Measurements from ENCODE around the gene MCTP1. TPM values are rescaled to one million over a fixed set of nuclear protein-coding genes. Genes with fewer than 3 reads are reported as not detected.
"Not testable (repeated sequence)": the region's sequence is repeated elsewhere in the genome, so short reads cannot be mapped to it uniquely, and the experiment has no call there.

MCTP1 gene
- total RNA-seq, 1 donor from 2014 or later: 9.9 TPM

GRCh38 chr5:94967525-94967924 is 317.4 kb downstream of the MCTP1 start:
- DNase-seq (ENCODE audit: low spot score): no peak

DNA sequence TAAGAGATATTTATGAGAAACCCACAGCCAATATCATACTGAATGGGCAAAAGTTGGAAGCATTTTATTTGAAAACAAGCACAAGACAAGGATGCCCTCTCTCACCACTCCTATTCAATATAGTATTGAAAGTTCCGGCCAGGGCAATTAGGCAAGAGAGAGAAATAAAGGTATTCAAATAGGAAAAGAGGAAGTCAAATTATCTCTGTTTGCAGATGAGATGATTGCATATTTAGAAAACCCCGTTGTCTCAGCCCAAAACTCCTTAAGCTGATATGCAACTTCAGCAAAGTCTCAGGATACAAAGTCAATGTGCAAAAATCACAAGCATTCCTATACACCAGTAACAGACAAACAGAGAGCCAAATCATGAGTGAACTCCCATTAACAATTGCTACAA is 325.6 kb downstream of the MCTP1 start:
- not testable (repeated sequence) for DNase-seq (ENCODE audit: low spot score)

- no peak for DNase-seq (ENCODE audit: low spot score)
These were observed 339.2 kb downstream of the MCTP1 start for GRCh38 chr5:94945656-94946055.

- DNase-seq (ENCODE audit: low spot score): no peak
These were observed 340.7 kb downstream of the MCTP1 start for GRCh38 chr5:94944160-94944559.

DNA sequence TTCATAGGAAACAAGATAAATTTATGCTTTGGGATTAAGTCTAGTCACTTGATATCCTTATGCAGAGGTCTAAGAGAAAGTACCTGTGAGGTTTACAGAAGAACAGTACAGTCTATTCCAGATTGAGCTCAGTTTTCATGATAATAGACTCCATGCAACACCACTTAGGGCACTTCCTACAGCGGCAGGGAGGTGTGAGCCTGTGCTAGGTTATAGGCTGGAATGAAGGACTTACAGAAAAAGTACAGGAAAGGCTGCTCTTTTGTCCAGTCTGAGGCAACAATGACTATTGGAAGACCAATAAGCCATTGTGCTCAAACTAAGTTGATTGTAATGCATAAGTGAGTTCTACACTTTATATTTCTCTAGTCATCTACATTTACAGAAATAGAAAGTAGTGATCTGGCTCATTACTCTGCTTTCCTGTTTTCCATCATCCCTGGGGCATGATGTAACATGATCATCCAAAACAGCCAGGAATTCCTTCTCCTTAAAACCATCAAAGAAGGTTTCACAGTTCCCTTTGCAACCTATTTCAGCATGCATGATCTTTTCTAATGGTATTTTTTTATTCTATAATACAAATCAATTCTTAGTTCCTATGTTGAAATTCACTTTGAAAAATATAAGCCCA is 343.7 kb downstream of the MCTP1 start:
- no peak for DNase-seq (ENCODE audit: low spot score)

GRCh38 chr5:94932259-94932658 is 352.6 kb downstream of the MCTP1 start:
- DNase-seq (ENCODE audit: low spot score): no peak

DNA sequence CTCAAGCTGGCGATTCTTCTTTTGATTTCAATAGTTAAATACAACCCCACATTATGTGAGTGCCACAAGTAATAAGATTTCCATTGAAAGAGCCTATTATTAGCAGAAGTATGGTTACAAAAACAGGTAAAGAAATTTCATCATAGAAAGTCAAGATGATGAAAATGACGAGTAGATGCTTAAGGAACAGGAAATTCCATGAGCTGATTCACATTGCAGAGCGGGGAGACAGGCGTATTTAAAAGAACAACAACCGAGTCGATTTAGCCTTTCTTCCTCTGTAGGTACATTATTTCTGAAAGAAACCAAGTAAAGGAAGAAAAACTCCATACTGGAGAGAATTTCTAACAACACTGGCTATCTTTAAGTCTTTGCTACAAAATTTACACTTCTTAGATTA is 356.0 kb downstream of the MCTP1 start:
- no peak for DNase-seq (ENCODE audit: low spot score)

DNA sequence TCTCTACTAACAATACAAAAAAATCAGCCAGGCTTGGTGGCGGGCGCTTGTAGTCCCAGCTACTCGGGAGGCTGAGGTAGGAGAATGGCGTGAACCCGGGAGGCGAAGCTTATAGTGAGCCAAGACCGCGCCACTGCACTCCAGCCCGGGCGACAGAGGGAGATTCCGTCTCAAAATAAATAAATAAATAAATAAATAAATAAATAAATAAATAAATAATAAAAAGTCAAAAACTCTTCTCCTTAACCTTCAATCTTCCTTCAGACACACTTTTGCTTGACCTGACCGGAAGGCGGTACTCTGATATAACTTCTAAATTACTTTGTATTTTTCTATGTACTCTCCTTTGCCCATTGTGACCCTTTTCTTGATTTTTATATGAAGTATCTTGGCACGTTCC is 364.3 kb downstream of the MCTP1 start:
- no peak for DNase-seq (ENCODE audit: low spot score)

- no peak for DNase-seq (ENCODE audit: low spot score)
These were observed 368.3 kb downstream of the MCTP1 start for GRCh38 chr5:94916619-94917018.

DNA sequence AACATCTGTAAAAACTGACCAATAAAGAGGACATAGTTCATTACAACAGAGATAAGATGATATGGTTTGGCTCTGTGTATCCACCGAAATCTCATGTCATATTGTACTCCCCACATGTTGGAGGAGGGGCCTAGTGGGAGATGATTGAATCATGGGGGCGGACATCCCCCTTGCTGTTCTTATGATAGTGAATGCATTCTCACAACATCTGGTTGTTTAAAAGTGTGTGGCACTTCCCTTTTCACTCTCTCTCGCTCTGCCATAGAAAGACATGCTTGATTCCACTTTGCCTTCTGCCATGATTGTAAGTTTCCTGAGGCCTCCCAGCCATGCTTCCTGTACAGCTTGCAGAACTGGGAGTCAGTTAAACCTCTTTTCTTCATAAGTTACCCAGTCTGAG is 373.6 kb downstream of the MCTP1 start:
- no peak for DNase-seq (ENCODE audit: low spot score)

GRCh38 chr5:94910721-94911120 is 374.2 kb downstream of the MCTP1 start:
- DNase-seq (ENCODE audit: low spot score): no peak

DNA sequence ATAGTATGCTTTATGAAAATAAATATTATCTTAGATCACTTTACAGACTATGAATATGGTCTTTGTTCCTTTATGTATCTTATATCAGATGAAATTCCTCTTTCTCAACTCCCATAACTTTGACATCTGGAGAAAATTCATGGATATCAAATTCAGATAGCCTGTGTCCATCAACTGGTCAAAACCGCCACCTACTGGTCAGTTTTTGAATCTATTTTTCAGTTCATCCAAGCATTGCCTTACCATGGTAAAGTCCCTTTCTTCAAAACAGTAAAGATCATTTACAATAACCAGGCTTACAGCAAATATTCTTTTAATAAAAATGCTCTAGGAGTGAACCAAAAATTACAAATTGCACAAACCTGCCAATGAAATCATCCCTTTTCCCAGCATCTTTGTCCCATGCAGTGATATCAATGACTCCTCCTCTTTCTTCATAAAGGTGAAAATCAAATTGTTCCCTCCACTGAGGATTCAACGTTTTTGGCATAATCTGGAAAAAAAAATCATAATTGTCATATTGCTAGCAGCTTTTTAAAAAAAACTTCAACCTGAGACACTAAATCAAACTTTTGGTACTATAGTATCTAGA is 375.9 kb downstream of the MCTP1 start:
- no peak for DNase-seq (ENCODE audit: low spot score)

GRCh38 chr5:94906750-94907149 is 378.1 kb downstream of the MCTP1 start:
- no peak for DNase-seq (ENCODE audit: low spot score)

- no peak for DNase-seq (ENCODE audit: low spot score)
These were observed 381.2 kb downstream of the MCTP1 start for GRCh38 chr5:94903726-94904125.

DNA sequence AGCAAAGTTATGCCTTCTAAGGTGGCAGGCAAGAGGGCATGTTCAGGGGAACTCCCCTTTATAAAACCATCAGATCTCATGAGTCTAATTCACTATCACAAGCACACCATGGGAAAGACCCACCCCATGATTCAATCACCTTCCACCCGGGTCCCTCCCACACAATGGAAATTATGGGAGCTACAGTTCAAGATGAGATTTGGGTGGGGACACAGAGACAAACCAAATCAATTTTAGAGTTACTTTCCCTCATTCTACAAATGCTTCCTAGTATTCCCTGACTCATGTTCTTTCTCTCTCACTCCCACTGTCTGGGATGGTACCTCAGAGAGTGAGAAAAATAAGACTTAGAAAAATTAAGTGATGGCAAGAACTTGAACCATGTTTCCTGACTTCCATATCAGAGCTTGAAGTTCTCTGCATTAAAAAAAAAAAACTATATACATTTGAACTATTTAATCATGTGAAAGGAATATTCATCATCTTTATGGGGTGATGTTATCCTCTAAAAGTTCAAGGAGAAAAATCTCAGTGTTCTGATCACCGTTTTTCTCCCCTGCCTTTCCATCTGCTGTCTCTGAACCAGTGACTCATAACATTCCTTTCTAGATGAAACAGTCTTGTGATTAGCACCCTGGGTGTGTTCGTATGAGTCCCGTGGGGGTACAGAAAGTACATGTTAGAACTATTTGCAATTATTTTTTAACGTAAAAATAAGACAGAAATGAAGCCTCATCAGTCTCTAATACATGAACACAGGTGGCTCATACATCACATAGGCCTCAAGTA is 383.5 kb downstream of the MCTP1 start:
- DNase-seq (ENCODE audit: low spot score): no peak

DNA sequence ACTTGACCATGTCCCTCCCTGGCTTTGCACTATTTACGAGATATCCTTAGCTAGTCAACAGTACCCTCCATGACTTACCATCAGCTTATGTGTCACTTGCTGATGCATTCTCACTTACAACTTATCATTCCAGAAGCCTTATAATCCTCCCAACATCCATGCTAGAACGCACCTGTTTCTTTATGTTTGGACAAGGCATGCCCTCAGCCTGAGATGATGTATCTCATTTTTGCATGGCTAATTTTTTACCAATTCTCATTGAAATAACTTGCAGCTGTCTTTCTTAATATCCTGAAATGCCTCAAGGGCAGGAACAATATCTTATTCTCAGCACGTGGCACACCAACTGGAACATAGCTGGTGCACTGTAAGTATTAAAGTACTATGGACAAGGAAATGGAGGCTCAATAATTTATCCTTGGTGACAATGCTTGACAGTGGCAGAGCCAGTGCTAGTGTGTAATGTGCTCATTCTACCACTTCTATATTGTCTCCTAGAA is 384.8 kb downstream of the MCTP1 start:
- no peak for DNase-seq (ENCODE audit: low spot score)

DNA sequence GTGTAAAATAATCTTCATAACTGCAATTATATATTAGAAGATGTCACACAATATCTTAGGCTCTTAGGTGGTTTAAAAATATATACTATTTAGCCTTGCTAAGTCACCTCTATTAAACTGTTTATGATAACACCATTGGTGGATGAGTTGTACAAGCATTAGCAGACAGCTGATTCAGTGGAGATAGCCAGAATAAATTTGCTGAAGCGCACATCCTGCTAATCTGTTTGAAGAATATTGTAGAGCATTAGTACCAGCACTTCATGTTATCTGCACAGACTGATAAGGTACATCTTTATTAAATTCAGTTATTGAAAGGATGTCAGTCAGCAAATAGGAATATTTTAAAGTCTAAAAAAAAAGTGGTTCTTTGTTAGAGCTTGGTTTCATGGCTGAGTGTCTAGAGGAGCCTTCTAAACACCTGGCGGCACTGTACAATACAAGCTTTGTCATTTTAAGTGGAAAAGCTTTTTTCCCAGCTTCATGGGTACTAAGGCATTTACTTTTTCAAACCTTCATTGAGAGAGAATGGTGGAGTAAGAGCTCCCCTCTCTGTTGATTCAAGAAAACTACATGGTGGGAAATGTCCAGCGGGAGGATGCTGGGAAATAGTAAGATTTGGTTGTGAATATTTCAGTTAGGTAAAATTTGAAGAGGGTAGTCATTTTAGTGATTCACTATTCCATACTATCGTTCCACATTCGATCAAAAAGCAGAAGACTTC is 391.3 kb downstream of the MCTP1 start:
- no peak for DNase-seq (ENCODE audit: low spot score)

GRCh38 chr5:94891972-94892371 is 392.9 kb downstream of the MCTP1 start:
- no peak for DNase-seq (ENCODE audit: low spot score)

DNA sequence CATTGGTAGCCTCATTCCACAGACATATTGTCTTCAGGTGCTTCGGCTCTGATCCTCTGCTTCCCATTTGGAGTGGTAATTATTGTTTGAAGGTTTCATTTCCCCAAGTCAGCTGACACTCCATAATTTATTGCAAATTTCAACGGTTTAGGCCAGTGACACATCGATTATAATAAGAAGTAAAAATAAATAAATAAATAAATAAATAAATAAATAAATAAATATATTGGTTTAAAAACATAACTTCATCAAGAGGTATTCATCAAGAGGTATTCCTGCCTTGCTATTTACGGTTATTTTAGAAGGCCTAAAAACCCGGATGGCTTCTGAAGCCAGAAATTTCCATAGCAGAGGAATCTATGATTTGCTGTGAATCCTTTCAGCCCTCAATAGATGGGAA is 393.3 kb downstream of the MCTP1 start:
- DNase-seq (ENCODE audit: low spot score): no peak

- no peak for DNase-seq (ENCODE audit: low spot score)
These were observed 394.0 kb downstream of the MCTP1 start for GRCh38 chr5:94890907-94891306.

DNA sequence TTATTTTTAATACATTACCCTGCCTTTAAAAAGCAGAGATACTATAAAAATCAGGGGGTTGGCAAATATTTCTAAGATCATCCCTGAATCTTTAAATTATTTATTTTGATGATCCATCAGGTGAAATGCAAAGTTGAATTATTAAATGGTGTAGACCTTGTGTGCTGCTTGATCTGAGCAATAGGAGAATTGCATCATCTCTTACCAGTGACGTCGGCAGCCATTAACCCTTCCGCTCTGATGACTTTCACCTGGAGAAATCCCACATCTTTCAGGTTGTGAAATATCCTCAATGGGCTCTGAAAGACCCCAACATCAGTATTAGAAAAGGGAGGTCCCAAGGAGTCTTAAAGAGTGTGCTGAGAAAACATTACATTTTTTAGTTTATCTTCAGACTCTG is 396.2 kb downstream of the MCTP1 start:
- DNase-seq (ENCODE audit: low spot score): no peak

DNA sequence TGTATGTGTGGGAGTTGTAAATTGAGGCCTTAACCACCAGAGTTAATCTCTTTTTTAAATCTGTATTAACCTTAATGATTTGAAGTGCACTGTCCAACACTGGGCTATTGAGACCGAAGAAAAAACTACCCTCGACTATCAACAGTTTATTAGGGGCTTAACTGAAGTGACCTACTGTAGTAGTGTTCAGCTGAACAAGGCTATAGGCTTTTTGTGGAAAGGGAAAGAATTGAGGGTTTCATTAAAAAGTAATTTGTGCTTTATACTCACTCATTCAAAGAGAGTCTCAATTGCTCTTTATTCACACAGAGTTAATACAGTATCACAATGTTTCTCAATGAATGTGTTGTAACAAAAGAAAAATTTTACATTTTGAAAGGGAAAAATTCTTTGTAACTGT is 399.0 kb downstream of the MCTP1 start:
- DNase-seq (ENCODE audit: low spot score): no peak

Data from mucosa of gallbladder (tissue), 1 donor.